ENCODE measurements around the gene CALU. TPM values are rescaled to one million over a fixed set of nuclear protein-coding genes. Genes with fewer than 3 reads are reported as not detected.
A peak's percentile ranks its signal among the peaks of the same experiment; 100 is the strongest.

Gene CALU
- total and polyA plus RNA-seq, 2 experiments from 2014 or later = 231 to 305 TPM

DNA sequence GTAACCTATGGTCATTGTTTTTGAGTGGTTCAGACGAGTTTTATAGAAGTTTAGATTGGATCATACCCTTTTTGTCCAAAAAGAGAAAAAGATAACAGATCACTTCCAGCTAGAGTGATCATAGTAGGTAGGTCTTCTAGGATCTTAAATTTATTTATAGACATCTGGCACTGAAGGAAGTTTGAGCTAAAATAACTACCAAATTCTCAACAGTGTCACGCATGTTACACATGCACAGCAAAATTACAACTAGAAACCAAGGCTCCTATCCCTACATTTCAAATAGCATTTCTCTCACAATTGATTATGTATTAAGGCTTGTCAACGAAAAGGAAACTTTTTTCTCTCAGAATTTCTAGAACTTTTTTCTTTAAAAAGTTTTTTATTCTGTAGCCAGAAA lies 2.3 kb downstream of the CALU start:
- Histone ChIP-seq H3K36me3 (no peaks in the 10 kb centered on the region), H3K9me3 (ENCODE audit: low read depth) (no peaks in the 10 kb centered on the region), H3K27me3 (no peaks in the 10 kb centered on the region), H3K4me3 (no peak overlapping the region), H3K27ac (no peak overlapping the region), H3K4me1 (ENCODE audit: low read depth) (peaks cover 12% of the 10 kb centered on the region)
- DNase-seq (ENCODE audit: low read depth in 1 of 2, low spot score in 1 of 2) = no peak
- TF ChIP-seq, protein P1, sequence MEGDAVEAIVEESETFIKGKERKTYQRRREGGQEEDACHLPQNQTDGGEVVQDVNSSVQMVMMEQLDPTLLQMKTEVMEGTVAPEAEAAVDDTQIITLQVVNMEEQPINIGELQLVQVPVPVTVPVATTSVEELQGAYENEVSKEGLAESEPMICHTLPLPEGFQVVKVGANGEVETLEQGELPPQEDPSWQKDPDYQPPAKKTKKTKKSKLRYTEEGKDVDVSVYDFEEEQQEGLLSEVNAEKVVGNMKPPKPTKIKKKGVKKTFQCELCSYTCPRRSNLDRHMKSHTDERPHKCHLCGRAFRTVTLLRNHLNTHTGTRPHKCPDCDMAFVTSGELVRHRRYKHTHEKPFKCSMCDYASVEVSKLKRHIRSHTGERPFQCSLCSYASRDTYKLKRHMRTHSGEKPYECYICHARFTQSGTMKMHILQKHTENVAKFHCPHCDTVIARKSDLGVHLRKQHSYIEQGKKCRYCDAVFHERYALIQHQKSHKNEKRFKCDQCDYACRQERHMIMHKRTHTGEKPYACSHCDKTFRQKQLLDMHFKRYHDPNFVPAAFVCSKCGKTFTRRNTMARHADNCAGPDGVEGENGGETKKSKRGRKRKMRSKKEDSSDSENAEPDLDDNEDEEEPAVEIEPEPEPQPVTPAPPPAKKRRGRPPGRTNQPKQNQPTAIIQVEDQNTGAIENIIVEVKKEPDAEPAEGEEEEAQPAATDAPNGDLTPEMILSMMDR (IDR thresholded peaks at IDR 0.05; ENCODE audit: low read depth, low read length) = no peak

DNA sequence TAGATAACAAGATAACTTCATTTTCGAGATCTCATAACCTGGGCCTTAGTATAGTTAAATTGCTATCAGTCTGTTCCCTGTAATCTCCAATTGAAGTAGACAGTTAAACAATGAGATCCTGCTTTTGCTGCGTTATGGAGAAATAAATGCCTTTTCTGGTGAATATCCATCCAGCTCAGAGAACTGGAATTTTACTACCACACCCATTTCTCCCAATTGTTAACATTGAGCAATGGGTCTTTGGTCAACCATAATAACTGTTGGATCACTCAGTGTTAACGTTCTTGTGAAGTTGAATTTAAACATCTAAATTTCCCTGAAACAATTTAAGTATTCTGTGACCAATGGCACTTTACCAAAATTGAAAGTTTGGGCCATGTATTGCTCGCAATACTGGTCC lies 3.0 kb downstream of the CALU start:
- Histone ChIP-seq H3K27ac (no peak overlapping the region), H3K27me3 (no peaks in the 10 kb centered on the region), H3K4me1 (ENCODE audit: low read depth) (peaks cover 13% of the 10 kb centered on the region), H3K36me3 (no peaks in the 10 kb centered on the region), H3K9me3 (ENCODE audit: low read depth) (no peaks in the 10 kb centered on the region), H3K4me3 (no peak overlapping the region)
- TF ChIP-seq, protein P1 (IDR thresholded peaks at IDR 0.05; ENCODE audit: low read depth, low read length) = no peak
- peak in 1 of 2 donors; percentile 67 for DNase-seq (ENCODE audit: low read depth in 1 of 2, low spot score in 1 of 2)

DNA sequence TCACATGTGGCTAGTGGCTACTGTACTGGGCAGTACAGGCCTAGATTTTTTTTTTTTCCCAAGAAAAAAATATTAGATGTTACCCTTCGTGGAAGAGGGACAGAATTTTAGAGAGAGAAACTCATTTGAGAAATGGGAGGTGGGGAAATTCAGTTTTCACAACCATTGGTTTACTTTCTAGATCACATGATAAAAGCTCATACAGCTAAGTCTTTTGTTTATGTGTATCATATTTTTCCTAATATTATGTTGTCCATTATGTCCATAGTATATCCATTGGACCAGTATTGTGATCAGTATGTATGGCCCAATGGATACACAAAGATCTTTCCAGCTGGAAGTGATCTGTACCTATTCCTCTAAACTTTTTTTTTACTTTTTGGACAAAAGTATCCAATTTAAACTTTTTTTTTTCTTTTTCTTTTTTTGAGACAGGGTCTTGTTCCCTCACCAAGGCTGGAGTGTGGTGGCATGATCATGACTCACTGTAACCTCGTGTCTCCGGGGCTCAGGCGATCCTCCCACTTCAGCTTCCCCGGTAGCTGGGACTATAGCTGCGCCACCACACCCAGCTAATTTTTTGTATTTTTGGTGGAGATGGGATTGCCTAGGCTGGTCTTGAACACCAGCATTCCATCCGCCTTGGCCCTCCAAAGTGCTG lies 4.1 kb downstream of the CALU start:
- no peaks in the 10 kb centered on the region for H3K9me3 ChIP-seq (ENCODE audit: low read depth)
- H3K4me1 ChIP-seq (ENCODE audit: low read depth) = peaks cover 20% of the 10 kb centered on the region
- peak in 1 of 2 donors; percentile 22 for DNase-seq (ENCODE audit: low read depth in 1 of 2, low spot score in 1 of 2)
- peaks cover 6% of the 10 kb centered on the region for H3K36me3 ChIP-seq
- no peaks in the 10 kb centered on the region for H3K27me3 ChIP-seq
- no peak overlapping the region for H3K4me3 ChIP-seq
- TF ChIP-seq, protein P1 (IDR thresholded peaks at IDR 0.05; ENCODE audit: low read depth, low read length) = no peak
- no peak overlapping the region for H3K27ac ChIP-seq

DNA sequence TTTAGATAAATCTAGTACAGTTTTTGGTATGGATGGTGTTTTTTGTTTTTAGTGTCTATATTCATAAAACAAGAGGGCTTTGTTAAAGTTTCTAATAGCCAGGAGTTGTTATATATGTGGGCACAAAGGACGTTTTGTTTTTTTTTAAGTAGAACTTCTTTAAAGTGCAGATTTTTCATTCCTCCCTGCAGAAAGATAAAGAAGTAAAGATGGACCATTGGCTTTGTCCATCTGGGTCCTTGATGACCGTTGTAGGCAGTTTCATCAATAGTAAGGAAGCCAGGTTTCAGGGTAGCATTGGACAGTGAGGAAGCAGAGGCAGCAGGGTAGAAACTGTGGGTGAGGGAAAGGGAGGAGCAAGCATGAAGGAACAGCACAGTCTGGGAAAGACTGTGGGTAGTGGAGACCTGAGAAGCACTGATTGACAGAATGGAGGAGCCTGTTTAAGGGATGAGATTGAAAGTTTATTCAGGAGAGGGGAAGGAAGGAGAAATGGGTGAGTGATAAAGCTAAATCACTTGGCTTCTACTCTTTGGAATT lies 5.3 kb downstream of the CALU start:
- no peak overlapping the region for H3K4me3 ChIP-seq
- no peaks in the 10 kb centered on the region for H3K27me3 ChIP-seq
- no peak for DNase-seq (ENCODE audit: low read depth in 1 of 2, low spot score in 1 of 2)
- no peak overlapping the region for H3K27ac ChIP-seq
- H3K4me1 ChIP-seq (ENCODE audit: low read depth) = peaks cover 16% of the 10 kb centered on the region
- TF ChIP-seq, protein P1 (IDR thresholded peaks at IDR 0.05; ENCODE audit: low read depth, low read length) = no peak
- H3K36me3 ChIP-seq = peaks cover 18% of the 10 kb centered on the region
- H3K9me3 ChIP-seq (ENCODE audit: low read depth) = no peaks in the 10 kb centered on the region

DNA sequence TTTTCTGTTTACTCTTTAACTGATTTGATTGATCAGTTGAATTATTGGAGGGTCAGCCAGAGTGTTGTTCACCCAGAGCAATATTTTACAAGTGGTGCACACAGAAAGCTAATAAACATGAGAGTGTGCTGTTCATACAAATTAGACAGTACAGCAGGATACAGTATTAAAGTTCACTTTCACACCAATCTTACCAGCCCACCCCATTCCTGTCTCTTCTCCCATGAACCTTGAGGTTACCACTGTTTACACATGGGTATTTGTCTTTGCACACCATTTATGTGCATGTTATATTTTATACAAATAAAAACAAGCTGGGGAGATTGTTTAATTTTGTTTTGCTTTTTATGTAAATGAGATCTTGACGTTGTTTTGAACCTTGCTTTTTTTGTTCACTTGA lies 6.5 kb downstream of the CALU start:
- Histone ChIP-seq H3K27me3 (no peaks in the 10 kb centered on the region), H3K27ac (no peak overlapping the region), H3K36me3 (peaks cover 27% of the 10 kb centered on the region), H3K9me3 (ENCODE audit: low read depth) (no peaks in the 10 kb centered on the region), H3K4me3 (no peak overlapping the region), H3K4me1 (ENCODE audit: low read depth) (peaks cover 12% of the 10 kb centered on the region)
- TF ChIP-seq, protein P1 (IDR thresholded peaks at IDR 0.05; ENCODE audit: low read depth, low read length) = no peak
- no peak for DNase-seq (ENCODE audit: low read depth in 1 of 2, low spot score in 1 of 2)

All from cardiac muscle cell (in vitro differentiated cells and primary cell).